H1 (cell line): Measurements from ENCODE around the gene POFUT2. TPM values are rescaled to one million over a fixed set of nuclear protein-coding genes. Genes with fewer than 3 reads are reported as not detected.

Experiments
- CTCF ChIA-PET: fragments of 300-600 bp; sonication (Branson Sonifier 250); formaldehyde crosslinking; loops from one replicate; lab custom pipeline; 2021; ENCODE audit not compliant: partially characterized antibody; lab: Charles Lee
- POLR2A ChIA-PET: fragments of 300-600 bp; sonication (Branson Sonifier 250); formaldehyde crosslinking; loops from one replicate; lab custom pipeline; 2021; ENCODE audit warnings: inconsistent platforms; ENCODE audit not compliant: partially characterized antibody; lab: Charles Lee
- DNase-seq, 2 experiments: peaks; one replicate each; pipeline versions ENCODE4 v3.0.0 to v3.0.0-alpha.2; 2010 to 2022; ENCODE audit warnings: low spot score in 2 of 2, low read depth in 1 of 2, mixed read lengths in 1 of 2
- FAIRE-seq: peaks from 2 replicates; lab custom pipeline; 2011; peaks lifted over from hg19 to GRCh38; lab: Jason Lieb, UNC
- H2AFZ ChIP-seq: 2 replicates; pipeline ENCODE4 v1.8.1; 2012; ENCODE audit warnings: low read length, inconsistent platforms
- H2AK5ac ChIP-seq: 2 replicates; pipeline ENCODE4 v1.6.1; 2013; ENCODE audit warnings: low read depth, low read length
- H2BK120ac ChIP-seq: replicated peaks from 2 replicates; pipeline ENCODE3; 2013; ENCODE audit warnings: low read depth, low read length, inconsistent platforms
- H2BK12ac ChIP-seq: 2 replicates; pipeline ENCODE4 v1.6.1; 2013; ENCODE audit warnings: low read depth, low read length
- H2BK15ac ChIP-seq: 2 replicates; pipeline ENCODE4 v1.6.1; 2013; ENCODE audit warnings: low read length
- H2BK20ac ChIP-seq: 2 replicates; pipeline ENCODE4 v1.6.1; 2013; ENCODE audit warnings: low read length
- H2BK5ac ChIP-seq: 2 replicates; pipeline ENCODE4 v1.6.1; 2013; ENCODE audit warnings: low read depth, low read length
- H3K14ac ChIP-seq: 2 replicates; pipeline ENCODE4 v1.6.1; 2013; ENCODE audit warnings: inconsistent platforms; ENCODE audit not compliant: insufficient read length
- H3K18ac ChIP-seq: 2 replicates; pipeline ENCODE4 v1.6.1; 2013; ENCODE audit warnings: low read length; ENCODE audit errors: extremely low read depth
- H3K23ac ChIP-seq: 2 replicates; pipeline ENCODE4 v1.6.1; 2013; ENCODE audit warnings: inconsistent platforms; ENCODE audit not compliant: insufficient read length
- H3K23me2 ChIP-seq: 2 replicates; pipeline ENCODE4 v1.6.1; 2013; ENCODE audit warnings: low read depth, low read length
- H3K27ac ChIP-seq: 2 replicates; pipeline ENCODE4 v1.6.1; 2011; ENCODE audit warnings: low read depth, low read length, inconsistent platforms
- H3K27me3 ChIP-seq, 4 experiments: replicated peaks in 1 of 4; 1 replicate in 1 of 4; 2 replicates in 3 of 4; pipeline versions ENCODE4 v1.6.1 to v1.8.1; 2011 to 2013; ENCODE audit warnings: low read length in 3 of 4, mild to moderate bottlenecking in 3 of 4, inconsistent platforms in 2 of 4, mixed read lengths in 2 of 4, moderate library complexity in 1 of 4; ENCODE audit not compliant: control insufficient read depth in 3 of 4, insufficient read depth in 3 of 4; ENCODE audit errors: extremely low read depth in 1 of 4
- H3K36me3 ChIP-seq, 4 experiments: 2 replicates each; pipeline versions ENCODE4 v1.6.1 to v1.8.1; 2011 to 2013; ENCODE audit warnings: mild to moderate bottlenecking in 4 of 4, low read length in 3 of 4, moderate library complexity in 2 of 4, control low read depth in 1 of 4, inconsistent platforms in 1 of 4; ENCODE audit not compliant: insufficient read depth in 4 of 4, control insufficient read depth in 2 of 4
- H3K4ac ChIP-seq: replicated peaks from 2 replicates; pipeline ENCODE3; 2013; ENCODE audit warnings: low read length, low read depth, mixed read lengths, inconsistent platforms; ENCODE audit not compliant: insufficient read length
- H3K4me1 ChIP-seq, 4 experiments: replicated peaks in 1 of 4; 1 replicate in 1 of 4; 2 replicates in 3 of 4; pipeline versions ENCODE4 v1.6.1 to v1.8.1; 2011 to 2013; ENCODE audit warnings: low read length in 3 of 4, inconsistent platforms in 2 of 4, mixed read lengths in 1 of 4; ENCODE audit not compliant: insufficient read depth in 4 of 4, control insufficient read depth in 3 of 4
- H3K4me2 ChIP-seq, 2 experiments: 2 replicates each; pipeline versions ENCODE4 v1.6.1 to v1.8.1; 2011 to 2013; ENCODE audit warnings: low read depth in 2 of 2, low read length in 2 of 2, control low read depth in 1 of 2, inconsistent platforms in 1 of 2, mild to moderate bottlenecking in 1 of 2; ENCODE audit not compliant: insufficient read depth in 1 of 2
- H3K4me3 ChIP-seq, 4 experiments: fragments of 200-600, 300-600 bp in 1 of 4; sonication (generic), shearing (Covaris generic), sonication (Bioruptor Twin) in 1 of 4; 2 replicates each; pipeline versions ENCODE4 v1.5.1 to v1.8.1; 2011 to 2016; ENCODE audit warnings: low read length in 4 of 4, low read depth in 3 of 4, control low read depth in 2 of 4, inconsistent platforms in 2 of 4, mild to moderate bottlenecking in 2 of 4, mixed read lengths in 1 of 4, moderate library complexity in 1 of 4; ENCODE audit not compliant: insufficient read depth in 2 of 4; ENCODE audit errors: extremely low read depth in 1 of 4
- H3K56ac ChIP-seq: replicated peaks from 2 replicates; pipeline ENCODE3; 2013; ENCODE audit warnings: low read depth, mild to moderate bottlenecking, mixed read lengths, low read length, inconsistent platforms; ENCODE audit not compliant: insufficient read length
- H3K79me1 ChIP-seq: 2 replicates; pipeline ENCODE4 v1.6.1; 2013; ENCODE audit warnings: low read depth, low read length, control low read depth
- H3K79me2 ChIP-seq, 2 experiments: 2 replicates each; pipeline versions ENCODE4 v1.6.1 to v1.8.1; 2012 to 2013; ENCODE audit warnings: low read length in 2 of 2, mild to moderate bottlenecking in 2 of 2, inconsistent platforms in 1 of 2; ENCODE audit not compliant: insufficient read depth in 2 of 2, control insufficient read depth in 1 of 2
- H3K9ac ChIP-seq, 4 experiments: replicated peaks in 1 of 4; 1 replicate in 1 of 4; 2 replicates in 3 of 4; pipeline versions ENCODE4 v1.6.1 to v1.8.1; 2011 to 2013; ENCODE audit warnings: low read depth in 3 of 4, low read length in 3 of 4, control low read depth in 2 of 4, mild to moderate bottlenecking in 2 of 4, moderate library complexity in 2 of 4, inconsistent platforms in 1 of 4; ENCODE audit errors: extremely low read depth in 1 of 4
- H3K9me3 ChIP-seq, 2 experiments: 2 replicates each; pipeline versions ENCODE4 v1.6.1 to v1.8.1; 2012 to 2013; ENCODE audit warnings: mild to moderate bottlenecking in 2 of 2, moderate library complexity in 2 of 2, control low read depth in 1 of 2, inconsistent platforms in 1 of 2, low read depth in 1 of 2, low read length in 1 of 2, mixed read lengths in 1 of 2; ENCODE audit not compliant: insufficient read depth in 2 of 2
- H4K20me1 ChIP-seq, 2 experiments: replicated peaks in 1 of 2; 2 replicates each; pipeline versions ENCODE3 to v1.8.1; 2011 to 2013; ENCODE audit warnings: inconsistent platforms in 2 of 2, low read length in 2 of 2, mild to moderate bottlenecking in 1 of 2; ENCODE audit not compliant: insufficient read depth in 2 of 2, control insufficient read depth in 1 of 2
- H4K5ac ChIP-seq: 2 replicates; pipeline ENCODE4 v1.6.1; 2013; ENCODE audit warnings: low read length, low read depth, mixed read lengths, inconsistent platforms; ENCODE audit not compliant: insufficient read length
- H4K8ac ChIP-seq: 2 replicates; pipeline ENCODE4 v1.8.0; 2013; ENCODE audit warnings: mild to moderate bottlenecking, moderate library complexity, low read length, inconsistent platforms; ENCODE audit not compliant: insufficient read depth; ENCODE audit errors: extremely low read depth
- H4K91ac ChIP-seq: replicated peaks from 2 replicates; pipeline ENCODE3; 2013; ENCODE audit warnings: low read length, mixed read lengths, inconsistent platforms; ENCODE audit not compliant: insufficient read length
- CHD2 ChIP-seq: IDR thresholded peaks from 2 replicates; pipeline ENCODE4 v1.6.1; 2012; ENCODE audit warnings: low read length, improper control_type of control experiment
- WGBS, 2 experiments: shearing (Covaris generic) in 1 of 2; methylation state at CpG; one replicate each; pipeline versions ENCODE4 v1.1.6 to v1.1.7; 2013 to 2015; ENCODE audit warnings: low lambda C conversion rate in 2 of 2, mixed read lengths in 2 of 2, inconsistent platforms in 1 of 2, low coverage in 1 of 2, missing lambda C conversion rate in 1 of 2; ENCODE audit not compliant: insufficient replicate concordance in 2 of 2, insufficient coverage in 1 of 2, insufficient read length in 1 of 2; ENCODE audit errors: extremely low coverage in 1 of 2, missing lambda C conversion rate in 1 of 2; 5-methylcytosine and 5-hydroxymethylcytosine counted together
- polyA plus RNA-seq, 7 experiments: library from polyadenylated mRNA; depleted of rRNA in 3 of 7; stranded (reverse) in 5 of 7; unstranded in 2 of 7; fragments of >200 nt in 5 of 7; fragments of 200-250 nt in 2 of 7; gene quantifications; 1 replicate in 5 of 7; 2 replicates in 1 of 7; 4 replicates in 1 of 7; pipeline versions ENCODE4 v1.2.1 to v1.2.3, GENCODE V29; 2011 to 2013; ENCODE audit warnings: missing spikeins in 2 of 7, mixed read lengths in 2 of 7
- total RNA-seq: library from RNA; stranded (reverse); fragmentation: NEBNext Ultra II Directional; extraction: Animal tissue kit (Norgen Biotek cat#: 25700); gene quantifications from 2 replicates; pipeline ENCODE4 v1.2.1, GENCODE V29; 2021

POFUT2 gene
- total and polyA plus RNA-seq, 2 of the 8 experiments (the other 6 are each of a cell fraction or from before 2014, with no cell fraction given): 13.7 to 32.1 TPM

GRCh38 chr21:45284456-45284741, 3.3 kb downstream of the POFUT2 start:
- FAIRE-seq (no peak), DNase-seq (no peak)
- Histone ChIP-seq H3K79me2 (peaks cover 0 to 24% of the 10 kb centered on the region in 2 experiments; a peak in 2 of 4 replicates), H2BK12ac (no peak overlapping the region), H4K20me1 (peaks cover 24 to 33% of the 10 kb centered on the region in 2 experiments), H3K9ac (no peak overlapping the region), H3K27ac (no peak overlapping the region), H3K18ac (no peak overlapping the region), H3K4ac (no peak overlapping the region), H3K27me3 (no peaks in the 10 kb centered on the region), H3K23me2 (peaks cover 8% of the 10 kb centered on the region; the same call in 1 of the 2 replicates), H3K4me3 (no peak overlapping the region), H3K4me1 (peaks cover 0 to 6% (median under 1%) of the 10 kb centered on the region in 4 experiments; a peak in 3 of 7 replicates), H2AK5ac (no peak overlapping the region), H4K8ac (no peak overlapping the region), H3K23ac (no peak overlapping the region), H3K14ac (no peak overlapping the region), H3K79me1 (peaks cover 19% of the 10 kb centered on the region), H3K9me3 (no peaks in the 10 kb centered on the region), H3K4me2 (no peak overlapping the region), H4K91ac (no peak overlapping the region), H2BK5ac (no peak overlapping the region), H3K36me3 (peaks cover 15 to 55% (median 47%) of the 10 kb centered on the region in 4 experiments), H2BK120ac (no peak overlapping the region), H3K56ac (no peak overlapping the region), H2BK20ac (no peak overlapping the region), H2BK15ac (no peak overlapping the region), H4K5ac (no peak overlapping the region), H2AFZ (no peak overlapping the region)
- CTCF ChIA-PET: interaction anchor here (0.9 to 1.6 kb wide), 2 partner anchors 14 to 148 kb away, joined by 6 to 9 read pairs; no protein-coding TSS in a partner anchor
- POLR2A ChIA-PET: interaction anchor here (0.9 kb wide), 1 partner anchor 36 kb away, joined by 3 read pairs; no protein-coding TSS in a partner anchor
- TF ChIP-seq CHD2: no peak
- 81% methylated on average over 4 of the region's 4 CpGs; no CpG with 5 or more reads in 1 of the 2 experiments for WGBS, 2 experiments
